Brain microvascular endothelial cell (primary cell): Measurements from ENCODE around the gene FLT1.

Source experiments
- DNase-seq: peaks from one replicate; pipeline ENCODE4 v3.0.0-alpha.2; 2020
- H3K27ac ChIP-seq: fragments of 250-450 bp; sonication (Bioruptor Pico); 2 replicates; pipeline ENCODE4 v1.5.1; 2020; ENCODE audit warnings: mild to moderate bottlenecking, moderate library complexity
- H3K27me3 ChIP-seq: fragments of 250-450 bp; sonication (Bioruptor Pico); replicated peaks from 2 replicates; pipeline ENCODE4 v1.5.1; 2020; ENCODE audit warnings: mild to moderate bottlenecking
- H3K36me3 ChIP-seq: fragments of 250-450 bp; sonication (Bioruptor Pico); replicated peaks from 2 replicates; pipeline ENCODE4 v1.5.1; 2020; ENCODE audit warnings: mild to moderate bottlenecking
- H3K4me3 ChIP-seq: 2 replicates; pipeline ENCODE4 v1.5.1; 2011; ENCODE audit warnings: low read depth, mild to moderate bottlenecking, control low read depth, low read length, moderate library complexity
- CTCF ChIP-seq: IDR thresholded peaks from 2 replicates; pipeline ENCODE4 v1.5.1; 2011; ENCODE audit warnings: low read depth, mild to moderate bottlenecking, moderate library complexity, low read length, control low read depth, inconsistent platforms; ENCODE audit errors: missing control alignments
- in situ Hi-C: cut with HindIII; loops from 2 replicates; pipeline ENCODE4 v1.10.0; 2017; ENCODE audit warnings: low sequenced_read_pairs, low pct_ligation_motif_present

The FLT1 gene

DNA sequence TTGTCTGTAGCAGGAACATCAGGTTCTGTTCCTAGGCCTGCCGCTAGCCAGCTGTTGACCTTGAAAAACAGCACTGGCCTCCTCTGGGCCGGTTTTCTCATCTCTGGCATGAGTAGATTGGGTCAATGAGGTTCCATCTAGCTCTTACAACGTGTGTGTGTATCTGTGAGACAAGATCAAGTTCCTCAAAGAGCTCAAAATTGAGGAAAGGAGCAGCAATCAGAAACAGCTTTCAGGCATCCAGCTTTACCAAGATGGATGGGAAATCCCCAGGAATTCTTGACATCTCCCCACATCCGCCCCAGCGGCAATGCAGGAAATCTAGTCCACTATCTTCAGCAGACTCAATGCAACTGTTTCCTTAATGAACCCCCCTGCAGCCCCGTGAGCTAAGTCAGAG is 4.9 kb downstream of the FLT1 start:
- no peaks in the 10 kb centered on the region for H3K27me3 ChIP-seq

DNA sequence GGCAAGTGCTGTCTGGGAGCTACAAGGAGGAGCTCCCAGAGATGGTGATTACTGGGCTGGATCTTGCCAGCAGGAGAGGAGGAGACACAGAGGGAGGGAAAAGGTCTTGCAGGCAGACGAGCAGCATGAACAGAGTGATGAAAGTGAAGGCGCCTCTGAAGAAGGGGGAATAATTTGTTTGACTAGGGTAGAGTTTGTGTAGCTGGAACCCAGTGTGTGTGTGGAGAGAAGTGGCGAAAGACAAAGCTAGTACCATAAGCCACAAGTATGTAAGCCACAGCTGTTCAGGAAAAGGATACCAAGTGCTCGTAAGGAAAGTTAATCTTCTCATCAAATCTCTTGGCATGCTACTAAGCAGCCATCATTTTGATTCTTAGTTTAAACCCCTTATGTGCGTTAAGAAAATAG is 5.4 kb downstream of the FLT1 start:
- no peak overlapping the region for H3K4me3 ChIP-seq

More for the DNA sequence above, 4.9 kb downstream of the FLT1 start:
- H3K27ac ChIP-seq: peak overlapping the region; percentile 27
- no peak overlapping the region for H3K4me3 ChIP-seq
- H3K36me3 ChIP-seq: no peaks in the 10 kb centered on the region
- DNase-seq: no peak
- no peak for TF ChIP-seq CTCF
- in situ Hi-C loops: no loop called here

DNA sequence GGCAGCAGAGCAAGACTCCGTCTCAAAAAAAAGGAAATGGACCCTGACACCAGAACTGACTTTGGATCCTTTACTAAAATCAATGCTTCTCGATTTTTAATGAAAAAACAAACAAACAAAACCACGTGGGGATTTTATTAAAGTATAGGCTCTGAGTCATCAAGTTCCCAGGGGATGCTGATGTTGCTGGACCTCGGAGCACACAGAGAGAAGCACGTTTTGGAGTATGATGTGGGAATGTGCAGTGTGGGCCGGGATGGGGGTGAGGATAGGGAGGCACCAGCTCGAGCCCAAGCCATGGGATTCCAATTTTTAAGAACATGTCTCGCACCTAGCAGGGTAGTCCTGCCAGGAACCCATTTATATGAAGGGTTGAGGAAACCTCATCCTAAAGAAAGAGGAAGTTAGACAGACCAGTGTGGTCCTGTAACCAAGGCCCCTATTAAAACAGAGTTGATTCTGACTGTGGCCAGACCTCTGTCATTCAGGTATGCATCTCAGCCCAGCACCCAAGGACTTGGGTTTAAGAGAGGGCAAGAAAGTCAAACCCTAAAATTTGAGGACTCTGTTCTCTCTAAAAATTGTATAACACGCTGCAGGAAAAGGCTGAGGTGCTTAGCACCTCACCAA is 6.4 kb downstream of the FLT1 start:
- no peak overlapping the region for H3K27ac ChIP-seq
- in situ Hi-C loops: no loop called here
- no peak overlapping the region for H3K4me3 ChIP-seq
- no peak for DNase-seq
- no peak for TF ChIP-seq CTCF
- H3K27me3 ChIP-seq: no peaks in the 10 kb centered on the region
- H3K36me3 ChIP-seq: no peaks in the 10 kb centered on the region

More for the DNA sequence above, 5.4 kb downstream of the FLT1 start:
- DNase-seq: no peak
- Histone ChIP-seq H3K36me3 (no peaks in the 10 kb centered on the region), H3K27me3 (no peaks in the 10 kb centered on the region), H3K27ac (no peak overlapping the region)
- in situ Hi-C loops: no loop called here
- TF ChIP-seq CTCF: no peak

DNA sequence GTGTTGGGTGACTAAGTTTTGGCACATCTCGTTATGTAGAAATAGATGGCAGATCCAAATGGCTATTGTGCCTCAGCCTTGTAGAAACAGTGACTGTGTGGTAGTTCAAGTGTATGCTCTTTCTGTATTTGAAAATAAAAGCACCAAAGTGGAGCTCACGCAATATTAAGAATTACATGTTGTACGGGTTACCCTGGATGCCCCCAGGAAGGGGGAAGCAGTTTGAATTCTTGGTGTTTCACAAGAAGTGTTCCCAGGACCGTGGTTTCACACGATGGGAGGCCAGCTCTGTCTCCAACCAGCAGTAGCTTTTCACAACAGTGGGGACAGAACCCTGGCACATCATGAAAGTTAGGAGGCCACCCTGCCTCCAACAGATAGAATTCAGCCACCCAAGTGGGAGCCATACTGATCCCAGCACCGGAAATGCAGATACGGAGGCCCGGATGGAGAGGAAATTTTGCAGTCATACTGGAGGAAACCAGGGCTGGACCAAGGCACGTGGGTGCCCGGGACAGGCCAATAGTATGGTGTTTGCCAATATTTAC is 8.9 kb downstream of the FLT1 start:
- Histone ChIP-seq H3K36me3 (no peaks in the 10 kb centered on the region), H3K27me3 (no peaks in the 10 kb centered on the region), H3K4me3 (no peak overlapping the region), H3K27ac (no peak overlapping the region)
- in situ Hi-C loops: no loop called here
- TF ChIP-seq CTCF: no peak
- DNase-seq: no peak

DNA sequence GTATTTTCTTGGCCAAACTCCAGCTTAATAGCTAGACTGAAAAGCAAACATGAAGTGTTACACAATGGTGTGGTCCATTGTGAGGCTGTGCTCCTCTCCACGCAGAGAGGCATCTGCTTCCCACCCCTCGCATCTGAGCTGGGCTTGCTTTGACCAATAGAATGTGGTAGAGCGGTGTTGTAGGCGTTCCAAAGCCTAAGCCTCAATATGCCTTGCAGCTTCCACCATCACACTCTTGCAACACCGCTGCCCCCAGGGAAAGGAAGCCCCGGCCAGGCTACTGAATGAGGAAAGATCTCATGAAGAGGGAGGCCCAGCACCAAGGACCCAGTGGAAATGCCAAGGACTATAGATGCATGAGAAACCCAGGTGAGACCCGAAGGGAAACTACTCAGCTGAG is 9.4 kb downstream of the FLT1 start:
- in situ Hi-C loops: no loop called here
- Histone ChIP-seq H3K27me3 (no peaks in the 10 kb centered on the region), H3K27ac (no peak overlapping the region), H3K4me3 (no peak overlapping the region), H3K36me3 (no peaks in the 10 kb centered on the region)
- no peak for TF ChIP-seq CTCF
- DNase-seq: no peak

- Histone ChIP-seq H3K4me3 (no peak overlapping the region), H3K27ac (no peak overlapping the region), H3K27me3 (no peaks in the 10 kb centered on the region), H3K36me3 (no peaks in the 10 kb centered on the region)
- in situ Hi-C loops: no loop called here
- no peak for TF ChIP-seq CTCF
- no peak for DNase-seq
These were observed 9.8 kb downstream of the FLT1 start for GRCh38 chr13:28485097-28485496.
